HepG2 (cell line): ENCODE results near the gene GRK6. TPM values are rescaled to one million over a fixed set of nuclear protein-coding genes. Genes with fewer than 3 reads are reported as not detected.
"Not testable (repeated sequence)": the region's sequence is repeated elsewhere in the genome, so short reads cannot be mapped to it uniquely, and the experiment has no call there.

ENCODE experiments used
- ATAC-seq: fragments of 200-7000 bp; cut with Tn5 transposase; 3 replicates; pipeline ENCODE4 v1.9.1; 2020; ENCODE audit warnings: mild to moderate bottlenecking, moderate library complexity
- BruUV-seq: library from RNA; stranded (reverse); fragments of 400-500 nt; replicated peaks from 2 replicates; lab custom pipeline; 2021; lab: Mats Ljungman, UMichigan
- CTCF ChIA-PET: fragments of 300-600 bp; formaldehyde crosslinking; extraction: SDS; loops from one replicate; lab custom pipeline; 2021; ENCODE audit warnings: low total read pairs, inconsistent platforms, low intra/inter-chr PET ratio; lab: Yijun Ruan, JAX
- POLR2A ChIA-PET: fragments of 350-600 bp; sonication (Branson Sonifier 250); formaldehyde crosslinking; loops from one replicate; lab custom pipeline; 2020; ENCODE audit warnings: antibody characterized with exemption, inconsistent platforms; lab: Yijun Ruan, JAX
- DNase-seq: peaks from one replicate; pipeline ENCODE4 v3.0.0-alpha.2; 2015; ENCODE audit warnings: low spot score
- FAIRE-seq: peaks from 3 replicates; lab custom pipeline; 2011; peaks lifted over from hg19 to GRCh38; lab: Jason Lieb, UNC
- H2AFZ ChIP-seq: one replicate; pipeline ENCODE4 v1.6.1; 2011; ENCODE audit warnings: low read length, inconsistent platforms
- H3K27ac ChIP-seq: fragments of 300-600 bp; 3 replicates; pipeline ENCODE4 v1.8.0; 2011; ENCODE audit warnings: mixed run types, mild to moderate bottlenecking, mixed read lengths, low read length, inconsistent platforms; ENCODE audit not compliant: insufficient read depth; ENCODE audit errors: extremely low read length
- H3K27me3 ChIP-seq, 2 experiments: fragments of 200-600 bp in 1 of 2; 2 replicates in 1 of 2; 3 replicates in 1 of 2; pipeline versions ENCODE4 v1.6.0 to v1.8.0; 2011; ENCODE audit warnings: low read length in 2 of 2, mild to moderate bottlenecking in 2 of 2, moderate library complexity in 2 of 2, inconsistent platforms in 1 of 2; ENCODE audit not compliant: insufficient read depth in 2 of 2, control insufficient read depth in 1 of 2
- H3K36me3 ChIP-seq, 2 experiments: fragments of 200-600 bp in 1 of 2; replicated peaks in 1 of 2; 2 replicates in 1 of 2; 3 replicates in 1 of 2; pipeline versions ENCODE4 v1.5.1 to v1.8.0; 2011; ENCODE audit warnings: low read length in 2 of 2, inconsistent platforms in 1 of 2; ENCODE audit not compliant: insufficient read depth in 2 of 2, control insufficient read depth in 1 of 2
- H3K4me1 ChIP-seq: 2 replicates; pipeline ENCODE4 v1.5.1; 2012; ENCODE audit warnings: low read length, inconsistent platforms; ENCODE audit not compliant: insufficient read depth
- H3K4me2 ChIP-seq: 2 replicates; pipeline ENCODE4 v1.6.0; 2011; ENCODE audit warnings: low read depth, low read length, inconsistent platforms
- H3K4me3 ChIP-seq, 3 experiments: fragments of 200-600 bp in 1 of 3; sonication (generic), shearing (Covaris generic) in 1 of 3; replicated peaks in 1 of 3; 2 replicates each; pipeline ENCODE4 v1.5.1; 2011 to 2016; ENCODE audit warnings: low read length in 3 of 3, inconsistent platforms in 2 of 3, low read depth in 2 of 3, mild to moderate bottlenecking in 2 of 3, control low read depth in 1 of 3, mixed read lengths in 1 of 3; ENCODE audit not compliant: insufficient read depth in 1 of 3
- H3K79me2 ChIP-seq: one replicate; pipeline ENCODE4 v1.6.1; 2011; ENCODE audit warnings: low read length, inconsistent platforms; ENCODE audit not compliant: insufficient read depth
- H3K9ac ChIP-seq: 2 replicates; pipeline ENCODE4 v1.6.0; 2011; ENCODE audit warnings: mild to moderate bottlenecking, low read depth, low read length, inconsistent platforms; ENCODE audit not compliant: insufficient read depth
- H3K9me3 ChIP-seq: 2 replicates; pipeline ENCODE4 v1.5.1; 2012; ENCODE audit warnings: mild to moderate bottlenecking, low read length
- H4K20me1 ChIP-seq: 2 replicates; pipeline ENCODE4 v1.6.0; 2011; ENCODE audit warnings: inconsistent platforms, mild to moderate bottlenecking, low read length, moderate library complexity; ENCODE audit not compliant: insufficient read depth
- CEBPB ChIP-seq: IDR thresholded peaks from 2 replicates; pipeline ENCODE4 v1.6.1; 2011; ENCODE audit warnings: low read depth, low read length, improper control_type of control experiment, borderline replicate concordance
- NFRKB ChIP-seq: fragments of 450-650 bp; IDR thresholded peaks from 2 replicates; pipeline ENCODE4 v1.6.1; 2017
- TBL1XR1 ChIP-seq: fragments of 150-350 bp; IDR thresholded peaks from 2 replicates; pipeline ENCODE4 v1.6.1; 2014; ENCODE audit warnings: borderline replicate concordance, low read length; ENCODE audit not compliant: partially characterized antibody
- TEAD3 ChIP-seq: optimal IDR thresholded peaks from 2 replicates; pipeline ENCODE3; 2016; ENCODE audit warnings: borderline replicate concordance
- TRIM24 ChIP-seq: sonication (generic); formaldehyde crosslinking; IDR thresholded peaks from 2 replicates; pipeline ENCODE4 v1.8.0; 2022; ENCODE audit warnings: mild to moderate bottlenecking, missing genetic modification reagents
- ZNF335 ChIP-seq: sonication (generic); formaldehyde crosslinking; IDR thresholded peaks from 2 replicates; pipeline ENCODE4 v1.4.0; 2020; ENCODE audit warnings: missing genetic modification reagents
- ZNF615 ChIP-seq: sonication (generic); formaldehyde crosslinking; IDR thresholded peaks from 2 replicates; pipeline ENCODE4 v1.5.0; 2020; ENCODE audit warnings: mild to moderate bottlenecking, missing genetic modification reagents, borderline replicate concordance
- ZNF644 ChIP-seq: IDR thresholded peaks from 2 replicates; pipeline ENCODE4 v1.6.1; 2016; ENCODE audit warnings: low read depth
- WGBS: methylation state at CpG from one replicate; pipeline ENCODE4 v1.1.6; 2017; ENCODE audit warnings: low lambda C conversion rate; 5-methylcytosine and 5-hydroxymethylcytosine counted together
- in situ Hi-C: cut with HindIII; loops from 2 replicates; pipeline ENCODE4 v1.10.0; 2017; ENCODE audit warnings: low pct_unique_long_range_greater_than_20kb; ENCODE audit not compliant: extremely low pct_ligation_motif_present
- intact Hi-C: fragments of 100-400 bp; cut with micrococcal nuclease; formaldehyde crosslinking; loops from one replicate; pipeline ENCODE4 v1.10.0; 2022; ENCODE audit not compliant: unreplicated experiment
- polyA plus RNA-seq, 8 experiments: library from polyadenylated mRNA; depleted of rRNA in 3 of 8; stranded (reverse) in 7 of 8; unstranded in 1 of 8; fragments of >200 nt; fragmentation: Illumina TruSeq in 4 of 8; extraction: Trizol in 4 of 8; gene quantifications; 2 replicates each; pipeline versions ENCODE4 v1.2.1 to v1.2.3, GENCODE V29; 2011 to 2016; ENCODE audit warnings: low read depth in 4 of 8, missing spikeins in 1 of 8, mixed read lengths in 1 of 8; ENCODE audit not compliant: insufficient read depth in 1 of 8
- total RNA-seq, 5 experiments: library from RNA; depleted of rRNA; stranded (reverse); fragments of >200 nt; fragmentation: Illumina TruSeq; extraction: Trizol; gene quantifications; 2 replicates each; pipeline ENCODE4 v1.2.3, GENCODE V29; 2016; ENCODE audit warnings: low read depth in 1 of 5

Gene GRK6
- total and polyA plus RNA-seq, 2 of the 13 experiments (the other 11 are each of a cell fraction or from before 2014, with no cell fraction given): 13.2 to 19.9 TPM

- TF ChIP-seq NFRKB (no peak), ZNF615 (CRISPR knock-in tag) (no peak), ZNF335 (CRISPR knock-in tag) (no peak), TBL1XR1 (no peak)
Observed at GRCh38 chr5:177414481-177414880, 12.0 kb upstream of the GRK6 start (continued).

GRCh38 chr5:177417081-177417480 is 9.4 kb upstream of the GRK6 start:
- POLR2A ChIA-PET: interaction anchor here (2.7 kb wide), 1 partner anchor 9 kb away, joined by 14 read pairs; the partner anchor contains the start of gene GRK6
- intact Hi-C loops, BruUV-seq, H3K9me3 ChIP-seq, H2AFZ ChIP-seq, H3K4me3 ChIP-seq, in situ Hi-C loops, DNase-seq, CTCF ChIA-PET, H3K79me2 ChIP-seq, FAIRE-seq, H3K9ac ChIP-seq, H3K4me2 ChIP-seq, H4K20me1 ChIP-seq, ATAC-seq, H3K36me3 ChIP-seq, H3K27ac ChIP-seq: not testable (repeated sequence)
- 52% methylated on average over 6 of the region's 6 CpGs for WGBS
- H3K27me3 ChIP-seq: peaks cover 0 to 13% of the 10 kb centered on the region in 2 experiments; a peak in 2 of 5 replicates
- peaks cover 32% of the 10 kb centered on the region for H3K4me1 ChIP-seq

- in situ Hi-C loops (no loop called here), intact Hi-C loops (no loop called here)
- ChIA-PET CTCF (no interaction called here), POLR2A (interaction anchor here (1.1 kb wide), 1 partner anchor 9 kb away, joined by 3 read pairs; the partner anchor contains the start of gene F12)
- TF ChIP-seq TEAD3 (CRISPR knock-in tag) (peak; percentile 32), TRIM24 (CRISPR knock-in tag) (no peak), CEBPB (peak; percentile 64; the same call in 1 of the 2 replicates), ZNF644 (CRISPR knock-in tag) (0 out of 2 replicates have a peak, but pooled peaks have one; percentile 34)
- peaks cover 0 to 15% of the 10 kb centered on the region in 2 experiments; a peak in 2 of 5 replicates for H3K27me3 ChIP-seq
- no peak overlapping the region for H3K27ac ChIP-seq
- 87% methylated on average over 3 of the region's 3 CpGs for WGBS
- H2AFZ ChIP-seq: no peak overlapping the region
- no peak overlapping the region for H3K9ac ChIP-seq
- ATAC-seq: no peak; the same call in 2 of the 3 replicates
- BruUV-seq: no TSS peak
- no peak for DNase-seq
- no peaks in the 10 kb centered on the region for H3K36me3 ChIP-seq
- no peaks in the 10 kb centered on the region for H3K79me2 ChIP-seq
- FAIRE-seq: no peak
- peaks cover 27% of the 10 kb centered on the region for H3K4me1 ChIP-seq
- H3K4me3 ChIP-seq: no peak overlapping the region
- no peaks in the 10 kb centered on the region for H4K20me1 ChIP-seq
- H3K4me2 ChIP-seq: no peak overlapping the region
- no peaks in the 10 kb centered on the region for H3K9me3 ChIP-seq
Observed at GRCh38 chr5:177419046-177419445, 7.4 kb upstream of the GRK6 start.

GRCh38 chr5:177420472-177420871 is 6.0 kb upstream of the GRK6 start:
- CTCF ChIA-PET, BruUV-seq, DNase-seq: not testable (repeated sequence)

More at GRCh38 chr5:177420472-177420871, 6.0 kb upstream of the GRK6 start:
- ATAC-seq, H2AFZ ChIP-seq, H3K4me3 ChIP-seq, H3K36me3 ChIP-seq, H3K4me2 ChIP-seq, H3K79me2 ChIP-seq, in situ Hi-C loops, POLR2A ChIA-PET, H3K9ac ChIP-seq, intact Hi-C loops, H3K27ac ChIP-seq, FAIRE-seq, H3K9me3 ChIP-seq, H4K20me1 ChIP-seq: not testable (repeated sequence)
- 37% methylated on average over 7 of the region's 7 CpGs for WGBS
- Histone ChIP-seq H3K27me3 (peaks cover 0 to 20% of the 10 kb centered on the region in 2 experiments; a peak in 2 of 5 replicates), H3K4me1 (peaks cover 42% of the 10 kb centered on the region)
